Neural progenitor cell (in vitro differentiated cells): Measurements from ENCODE around the gene FNTB.

Experiments used
- EZH2 ChIP-seq: fragments of 200-600 bp; sonication (generic); IDR thresholded peaks from 2 replicates; pipeline ENCODE4 v1.6.1; 2017; ENCODE audit warnings: antibody characterized with exemption, mild to moderate bottlenecking, moderate library complexity
- EZH2phosphoT487 ChIP-seq: fragments of 200-600 bp; sonication (generic); IDR thresholded peaks from 2 replicates; pipeline ENCODE4 v1.6.1; 2017; ENCODE audit warnings: antibody characterized with exemption

DNA sequence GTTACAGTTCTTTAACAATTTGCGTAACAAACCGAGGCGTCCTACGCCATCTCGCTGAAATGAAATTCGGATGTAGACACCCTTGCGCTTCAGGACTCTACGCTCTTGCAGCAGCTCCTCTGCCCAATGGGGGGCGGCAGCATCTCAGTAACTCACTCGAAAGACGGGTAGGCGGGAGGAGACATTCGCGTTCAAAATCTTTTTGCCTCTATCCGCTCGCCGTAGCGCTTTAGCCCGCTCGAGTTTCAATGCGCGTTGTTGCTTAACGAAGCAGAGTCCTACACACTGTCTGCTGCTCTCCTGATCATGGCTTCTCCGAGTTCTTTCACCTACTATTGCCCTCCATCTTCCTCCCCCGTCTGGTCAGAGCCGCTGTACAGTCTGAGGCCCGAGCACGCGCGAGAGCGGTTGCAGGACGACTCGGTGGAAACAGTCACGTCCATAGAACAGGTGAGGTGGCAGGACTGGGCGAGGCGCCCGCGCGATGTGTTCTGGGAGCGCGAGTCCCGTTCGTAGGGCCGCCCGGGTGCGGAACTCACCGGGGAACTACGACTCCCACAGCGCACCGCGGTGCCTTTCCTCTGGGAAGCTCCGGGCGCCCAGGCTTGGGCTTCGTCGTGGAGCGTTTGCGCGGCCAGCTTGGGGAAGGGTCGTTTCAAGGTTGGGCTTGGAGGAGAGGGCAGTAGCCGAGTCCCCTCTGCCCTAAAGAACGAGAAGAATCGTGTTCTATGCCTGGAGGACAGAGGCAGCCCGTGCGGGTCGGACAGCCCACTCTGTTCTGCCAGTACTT lies at the start of gene FNTB:
- peak; percentile 34 for TF ChIP-seq EZH2
- no peak for TF ChIP-seq EZH2phosphoT487
